Neural progenitor cell (in vitro differentiated cells): ENCODE data around the gene DENND5B. TPM values are rescaled to one million over a fixed set of nuclear protein-coding genes. Genes with fewer than 3 reads are reported as not detected.

Experiments
- DNase-seq: peaks from one replicate; pipeline ENCODE4 v3.0.0-alpha.2; 2016; ENCODE audit warnings: low spot score
- H2AFZ ChIP-seq: fragments of 200-600 bp; sonication (generic); replicated peaks from 2 replicates; pipeline ENCODE4 v1.6.1; 2016; ENCODE audit warnings: antibody characterized with exemption
- H3F3A ChIP-seq: fragments of 200-600 bp; sonication (generic); 2 replicates; pipeline ENCODE4 v1.6.1; 2016; ENCODE audit warnings: antibody characterized with exemption, low read depth
- H3K27ac ChIP-seq: fragments of 200-600 bp; sonication (generic); 2 replicates; pipeline ENCODE4 v1.5.1; 2016; ENCODE audit warnings: mild to moderate bottlenecking
- H3K27me3 ChIP-seq: fragments of 200-600 bp; sonication (generic); 2 replicates; pipeline ENCODE4 v1.6.1; 2016; ENCODE audit warnings: mild to moderate bottlenecking, moderate library complexity
- H3K36me3 ChIP-seq: fragments of 200-600 bp; sonication (generic); 2 replicates; pipeline ENCODE4 v1.5.1; 2016
- H3K4me1 ChIP-seq: fragments of 200-600 bp; sonication (generic); 2 replicates; pipeline ENCODE4 v1.6.1; 2016; ENCODE audit warnings: mixed run types
- H3K4me2 ChIP-seq: fragments of 200-600 bp; sonication (generic); 2 replicates; pipeline ENCODE4 v1.6.1; 2016
- H3K4me3 ChIP-seq: fragments of 200-600 bp; sonication (generic); 2 replicates; pipeline ENCODE4 v1.5.1; 2016
- H3K79me2 ChIP-seq: fragments of 200-600 bp; sonication (generic); 2 replicates; pipeline ENCODE4 v1.6.1; 2016; ENCODE audit warnings: low read depth
- H3K9ac ChIP-seq: fragments of 200-600 bp; sonication (generic); 2 replicates; pipeline ENCODE4 v1.6.1; 2016
- H3K9me3 ChIP-seq: fragments of 200-600 bp; sonication (generic); 2 replicates; pipeline ENCODE4 v1.5.1; 2016; ENCODE audit warnings: low read depth
- H4K20me1 ChIP-seq: fragments of 200-600 bp; sonication (generic); 2 replicates; pipeline ENCODE4 v1.6.1; 2016; ENCODE audit warnings: low read depth
- H3K27ac Mint-ChIP-seq: 3 replicates; pipeline ENCODE4 v1.8.0; 2021; ENCODE audit warnings: mixed read lengths
- H3K27me3 Mint-ChIP-seq: 2 replicates; pipeline ENCODE4 v1.8.0; 2022; ENCODE audit warnings: low read depth, mild to moderate bottlenecking, inconsistent platforms, moderate library complexity, mixed read lengths; ENCODE audit not compliant: insufficient read depth
- H3K36me3 Mint-ChIP-seq: 3 replicates; pipeline ENCODE4 v1.8.0; 2021; ENCODE audit warnings: mixed read lengths
- H3K4me1 Mint-ChIP-seq: 3 replicates; pipeline ENCODE4 v1.8.0; 2021; ENCODE audit warnings: mixed read lengths
- H3K4me3 Mint-ChIP-seq: 3 replicates; pipeline ENCODE4 v1.8.0; 2021; ENCODE audit warnings: mild to moderate bottlenecking, moderate library complexity, mixed read lengths
- H3K9me3 Mint-ChIP-seq: 3 replicates; pipeline ENCODE4 v1.8.0; 2020; ENCODE audit warnings: mixed read lengths
- EZH2 ChIP-seq: fragments of 200-600 bp; sonication (generic); IDR thresholded peaks from 2 replicates; pipeline ENCODE4 v1.6.1; 2017; ENCODE audit warnings: antibody characterized with exemption, mild to moderate bottlenecking, moderate library complexity
- EZH2phosphoT487 ChIP-seq: fragments of 200-600 bp; sonication (generic); IDR thresholded peaks from 2 replicates; pipeline ENCODE4 v1.6.1; 2017; ENCODE audit warnings: antibody characterized with exemption
- total RNA-seq: library from RNA; depleted of rRNA; stranded (reverse); fragments of >200 nt; gene quantifications from 2 replicates; pipeline ENCODE4 v1.2.3, GENCODE V29; 2015; ENCODE audit warnings: low replicate concordance
- TF ChIP-seq, protein P1 (sequence below): fragments of 200-600 bp; sonication (generic); IDR thresholded peaks from 2 replicates; pipeline ENCODE4 v1.5.1; 2017; ENCODE audit warnings: antibody characterized with exemption, mild to moderate bottlenecking

Gene DENND5B
- total RNA-seq, 1 donor from 2014 or later, result 24.2 TPM

DNA sequence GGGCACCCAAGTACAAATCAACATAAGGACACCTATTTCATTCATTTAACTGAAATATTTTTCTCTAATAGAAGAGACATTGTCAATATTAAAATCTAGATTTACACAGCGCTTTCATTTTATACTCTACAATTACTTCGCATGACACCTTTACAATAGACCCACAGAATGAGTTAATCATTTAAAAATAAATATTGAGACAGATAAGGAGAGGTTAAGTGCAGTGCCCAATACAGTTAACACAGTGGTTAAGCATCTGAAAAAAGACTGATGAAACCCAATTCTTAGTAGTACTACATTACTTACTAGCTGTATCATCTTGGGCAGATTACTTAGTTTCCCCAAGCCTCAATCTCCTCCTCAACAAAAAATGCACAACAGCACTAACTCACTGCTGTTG is 116.2 kb downstream of the DENND5B start:
- Histone ChIP-seq H3K4me1 (peaks cover 4% of the 10 kb centered on the region), H3K79me2 (no peaks in the 10 kb centered on the region), H3F3A (no peaks in the 10 kb centered on the region), H3K9ac (no peak overlapping the region), H2AFZ (no peak overlapping the region), H3K27me3 (no peaks in the 10 kb centered on the region), H3K9me3 (no peaks in the 10 kb centered on the region), H3K27ac (no peak overlapping the region), H3K4me2 (no peak overlapping the region), H3K4me3 (no peak overlapping the region), H4K20me1 (no peaks in the 10 kb centered on the region), H3K36me3 (no peaks in the 10 kb centered on the region)
- Mint-ChIP-seq H3K27ac (no peak overlapping the region), H3K4me1 (peaks cover 6% of the 10 kb centered on the region), H3K9me3 (no peaks in the 10 kb centered on the region), H3K4me3 (no peak overlapping the region), H3K36me3 (peaks cover 10% of the 10 kb centered on the region), H3K27me3 (no peaks in the 10 kb centered on the region)
- TF ChIP-seq, protein P1, sequence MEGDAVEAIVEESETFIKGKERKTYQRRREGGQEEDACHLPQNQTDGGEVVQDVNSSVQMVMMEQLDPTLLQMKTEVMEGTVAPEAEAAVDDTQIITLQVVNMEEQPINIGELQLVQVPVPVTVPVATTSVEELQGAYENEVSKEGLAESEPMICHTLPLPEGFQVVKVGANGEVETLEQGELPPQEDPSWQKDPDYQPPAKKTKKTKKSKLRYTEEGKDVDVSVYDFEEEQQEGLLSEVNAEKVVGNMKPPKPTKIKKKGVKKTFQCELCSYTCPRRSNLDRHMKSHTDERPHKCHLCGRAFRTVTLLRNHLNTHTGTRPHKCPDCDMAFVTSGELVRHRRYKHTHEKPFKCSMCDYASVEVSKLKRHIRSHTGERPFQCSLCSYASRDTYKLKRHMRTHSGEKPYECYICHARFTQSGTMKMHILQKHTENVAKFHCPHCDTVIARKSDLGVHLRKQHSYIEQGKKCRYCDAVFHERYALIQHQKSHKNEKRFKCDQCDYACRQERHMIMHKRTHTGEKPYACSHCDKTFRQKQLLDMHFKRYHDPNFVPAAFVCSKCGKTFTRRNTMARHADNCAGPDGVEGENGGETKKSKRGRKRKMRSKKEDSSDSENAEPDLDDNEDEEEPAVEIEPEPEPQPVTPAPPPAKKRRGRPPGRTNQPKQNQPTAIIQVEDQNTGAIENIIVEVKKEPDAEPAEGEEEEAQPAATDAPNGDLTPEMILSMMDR, result no peak
- no peak for TF ChIP-seq EZH2
- TF ChIP-seq EZH2phosphoT487, result no peak
- no peak for DNase-seq

DNA sequence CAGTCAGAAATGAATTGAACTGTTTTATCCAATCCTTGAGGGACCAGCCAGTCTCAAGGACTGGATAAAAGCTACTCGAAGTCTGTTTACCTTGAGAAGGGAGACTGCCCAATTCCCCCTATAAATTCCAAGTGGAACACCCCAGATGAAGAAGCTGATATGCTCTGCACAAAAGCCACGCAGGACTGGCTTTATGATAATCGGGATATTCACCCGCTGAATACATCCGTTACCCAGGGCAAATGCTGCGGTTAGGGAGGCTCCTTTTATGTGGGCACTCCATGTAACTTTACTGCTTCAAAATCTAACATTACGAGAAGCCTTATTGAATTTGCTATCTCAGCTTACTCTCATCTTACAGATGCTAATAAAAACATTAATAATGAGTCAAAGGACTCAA is 119.1 kb downstream of the DENND5B start:
- no peak overlapping the region for H3K27ac ChIP-seq
- Mint-ChIP-seq H3K27me3 (no peaks in the 10 kb centered on the region), H3K4me1 (no peaks in the 10 kb centered on the region), H3K36me3 (peaks cover 14% of the 10 kb centered on the region), H3K9me3 (no peaks in the 10 kb centered on the region), H3K27ac (peak overlapping the region; percentile 42), H3K4me3 (no peak overlapping the region)
- H3K79me2 ChIP-seq, result no peaks in the 10 kb centered on the region
- no peak overlapping the region for H3K4me2 ChIP-seq
- TF ChIP-seq, protein P1, result no peak
- TF ChIP-seq EZH2 (no peak), EZH2phosphoT487 (no peak)
- H3K27me3 ChIP-seq, result no peaks in the 10 kb centered on the region
- no peak for DNase-seq
- H3K9ac ChIP-seq, result no peak overlapping the region
- no peak overlapping the region for H2AFZ ChIP-seq
- H4K20me1 ChIP-seq, result no peaks in the 10 kb centered on the region
- H3K4me3 ChIP-seq, result no peak overlapping the region
- no peaks in the 10 kb centered on the region for H3K4me1 ChIP-seq
- H3K9me3 ChIP-seq, result no peaks in the 10 kb centered on the region
- H3F3A ChIP-seq, result no peaks in the 10 kb centered on the region
- no peaks in the 10 kb centered on the region for H3K36me3 ChIP-seq

DNA sequence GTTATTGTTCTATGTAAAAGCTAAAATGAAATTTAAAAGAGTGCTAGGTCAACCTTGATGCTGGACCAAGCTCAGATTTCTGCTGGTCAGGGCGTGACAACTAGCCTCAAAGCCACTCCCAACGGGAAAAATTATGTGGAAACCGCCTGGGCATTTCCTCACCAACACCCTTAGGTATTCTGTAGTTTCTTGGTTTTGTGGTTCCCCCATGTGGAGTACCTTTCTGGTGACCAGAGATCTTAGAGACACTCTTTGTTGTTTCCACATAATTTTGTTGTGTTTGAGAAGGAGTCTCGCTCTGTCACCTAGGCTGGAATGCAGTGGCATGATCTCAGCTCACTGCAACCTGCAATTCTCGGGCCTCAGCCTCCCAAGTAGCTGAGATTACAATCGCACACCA is 119.9 kb downstream of the DENND5B start:
- no peaks in the 10 kb centered on the region for H3K27me3 ChIP-seq
- DNase-seq, result no peak
- no peaks in the 10 kb centered on the region for H3K36me3 ChIP-seq
- H3K9me3 ChIP-seq, result no peaks in the 10 kb centered on the region
- no peak overlapping the region for H3K4me2 ChIP-seq
- Mint-ChIP-seq H3K27ac (no peak overlapping the region), H3K4me1 (no peaks in the 10 kb centered on the region), H3K9me3 (no peaks in the 10 kb centered on the region), H3K27me3 (no peaks in the 10 kb centered on the region), H3K36me3 (peaks cover 11% of the 10 kb centered on the region), H3K4me3 (no peak overlapping the region)
- no peak overlapping the region for H2AFZ ChIP-seq
- H3K27ac ChIP-seq, result no peak overlapping the region
- no peaks in the 10 kb centered on the region for H4K20me1 ChIP-seq
- no peak overlapping the region for H3K4me3 ChIP-seq
- H3K9ac ChIP-seq, result no peak overlapping the region
- no peaks in the 10 kb centered on the region for H3F3A ChIP-seq
- TF ChIP-seq, protein P1, result no peak
- TF ChIP-seq EZH2phosphoT487, result no peak
- TF ChIP-seq EZH2, result no peak
- H3K4me1 ChIP-seq, result no peaks in the 10 kb centered on the region
- H3K79me2 ChIP-seq, result no peaks in the 10 kb centered on the region

DNA sequence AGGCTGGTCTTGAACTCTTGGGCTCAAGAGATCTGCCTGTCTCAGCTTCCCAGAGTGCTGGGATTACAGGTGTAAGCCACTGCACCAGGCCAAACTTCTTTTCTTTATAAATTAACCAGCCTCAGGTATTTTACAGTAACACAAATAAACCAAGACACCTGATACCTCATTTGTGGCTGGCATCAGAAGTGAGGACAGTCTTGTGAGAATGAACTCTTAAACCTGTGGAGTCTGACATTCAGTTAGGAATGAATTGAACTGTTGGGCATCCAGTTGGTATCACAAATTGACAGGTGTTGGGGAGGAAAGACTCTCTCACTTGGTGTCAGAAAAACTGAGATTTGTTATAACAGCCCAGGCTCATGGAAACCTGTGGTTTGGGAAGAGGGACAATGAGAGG is 120.5 kb downstream of the DENND5B start:
- Histone ChIP-seq H3K27me3 (no peaks in the 10 kb centered on the region), H3K4me2 (no peak overlapping the region), H3K4me3 (no peak overlapping the region), H3K79me2 (no peaks in the 10 kb centered on the region), H3F3A (no peaks in the 10 kb centered on the region), H3K4me1 (no peaks in the 10 kb centered on the region), H2AFZ (no peak overlapping the region), H3K9me3 (no peaks in the 10 kb centered on the region), H3K9ac (no peak overlapping the region), H3K36me3 (no peaks in the 10 kb centered on the region), H3K27ac (no peak overlapping the region), H4K20me1 (no peaks in the 10 kb centered on the region)
- no peak overlapping the region for H3K27ac Mint-ChIP-seq
- H3K27me3 Mint-ChIP-seq, result no peaks in the 10 kb centered on the region
- TF ChIP-seq, protein P1, result no peak
- no peak for TF ChIP-seq EZH2
- TF ChIP-seq EZH2phosphoT487, result no peak
- no peak for DNase-seq
- peaks cover 3% of the 10 kb centered on the region for H3K9me3 Mint-ChIP-seq
- H3K36me3 Mint-ChIP-seq, result peaks cover 14% of the 10 kb centered on the region
- H3K4me3 Mint-ChIP-seq, result no peak overlapping the region
- H3K4me1 Mint-ChIP-seq, result no peaks in the 10 kb centered on the region
